CD4-positive, alpha-beta T cell treated with Interleukin-4 for 1 hour (primary cell): ENCODE data around the gene ATP6V0C.

Experiments
- DNase-seq, 2 donors: peaks; one replicate each; pipeline ENCODE4 v3.0.0-alpha.2; 2020 to 2022

Gene ATP6V0C

DNA sequence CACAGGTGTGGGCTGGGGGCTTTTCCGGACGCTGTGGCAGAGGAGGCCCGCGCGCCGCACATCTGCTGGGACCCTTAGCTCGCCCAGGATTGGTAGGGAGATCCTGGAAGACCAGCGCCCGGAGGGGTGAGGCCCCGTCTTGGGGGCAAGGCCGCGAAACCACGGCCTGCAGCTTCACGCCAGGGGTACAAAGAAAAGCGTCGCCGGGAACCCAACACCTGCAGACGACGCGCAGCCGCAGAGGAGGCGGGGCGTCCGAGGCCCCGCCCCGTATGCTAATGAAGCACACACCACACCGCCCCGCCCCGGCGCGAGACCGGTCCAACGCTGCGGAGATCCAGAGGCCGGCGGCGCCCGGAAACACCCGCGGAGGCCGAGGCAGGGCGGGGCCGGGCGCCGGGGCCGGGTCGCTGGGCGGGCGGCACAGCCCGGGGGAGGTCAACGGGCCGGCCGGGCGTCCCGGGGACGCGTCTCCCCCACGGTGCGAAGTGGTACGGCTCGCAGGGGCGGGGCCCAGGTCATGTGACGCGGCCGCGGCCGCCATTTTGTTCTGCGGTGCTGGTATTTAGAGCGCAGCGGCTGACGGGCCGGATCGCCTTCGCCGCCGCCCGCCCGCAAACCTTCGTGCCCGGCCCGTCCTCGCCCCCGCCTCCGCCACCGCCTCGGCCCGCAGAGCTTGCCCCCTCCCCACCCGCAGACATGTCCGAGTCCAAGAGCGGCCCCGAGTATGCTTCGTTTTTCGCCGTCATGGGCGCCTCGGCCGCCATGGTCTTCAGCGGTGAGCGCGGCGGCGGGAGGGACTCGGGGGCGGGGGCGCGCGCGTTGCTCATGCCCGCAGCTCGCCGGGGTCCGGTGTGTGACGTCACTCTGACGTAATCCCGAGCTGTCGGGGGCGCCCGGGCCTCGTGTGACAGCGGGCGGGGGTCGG, at the start of gene ATP6V0C:
TSS of gene ATP6V0C (plus strand) at position 548 of the 928 bp plus-strand sequence. CDS start at position 700, 152 bp downstream.
- peak; percentile 93 to 94 for DNase-seq

DNA sequence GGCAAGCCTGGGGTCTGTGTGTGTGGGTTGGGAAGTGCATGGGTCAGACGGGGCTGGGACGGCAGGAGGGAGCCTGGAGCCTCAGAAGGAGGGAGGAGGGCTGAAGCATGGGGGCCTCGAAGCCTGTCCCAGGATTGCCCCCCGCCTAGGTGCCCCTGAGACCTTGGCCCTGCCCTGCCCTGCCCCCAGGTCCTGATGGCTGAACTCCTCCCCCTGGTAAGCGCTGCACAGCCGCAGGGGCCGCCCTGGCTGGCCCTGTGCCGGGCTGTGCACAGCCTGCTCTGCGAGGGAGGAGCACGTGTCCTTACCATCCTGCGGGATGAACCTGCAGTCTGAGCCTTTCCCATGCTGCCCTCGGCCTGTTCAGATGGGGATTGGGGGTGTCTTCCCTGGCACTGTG, 49.4 kb upstream of the ATP6V0C start:
- DNase-seq: no peak

DNA sequence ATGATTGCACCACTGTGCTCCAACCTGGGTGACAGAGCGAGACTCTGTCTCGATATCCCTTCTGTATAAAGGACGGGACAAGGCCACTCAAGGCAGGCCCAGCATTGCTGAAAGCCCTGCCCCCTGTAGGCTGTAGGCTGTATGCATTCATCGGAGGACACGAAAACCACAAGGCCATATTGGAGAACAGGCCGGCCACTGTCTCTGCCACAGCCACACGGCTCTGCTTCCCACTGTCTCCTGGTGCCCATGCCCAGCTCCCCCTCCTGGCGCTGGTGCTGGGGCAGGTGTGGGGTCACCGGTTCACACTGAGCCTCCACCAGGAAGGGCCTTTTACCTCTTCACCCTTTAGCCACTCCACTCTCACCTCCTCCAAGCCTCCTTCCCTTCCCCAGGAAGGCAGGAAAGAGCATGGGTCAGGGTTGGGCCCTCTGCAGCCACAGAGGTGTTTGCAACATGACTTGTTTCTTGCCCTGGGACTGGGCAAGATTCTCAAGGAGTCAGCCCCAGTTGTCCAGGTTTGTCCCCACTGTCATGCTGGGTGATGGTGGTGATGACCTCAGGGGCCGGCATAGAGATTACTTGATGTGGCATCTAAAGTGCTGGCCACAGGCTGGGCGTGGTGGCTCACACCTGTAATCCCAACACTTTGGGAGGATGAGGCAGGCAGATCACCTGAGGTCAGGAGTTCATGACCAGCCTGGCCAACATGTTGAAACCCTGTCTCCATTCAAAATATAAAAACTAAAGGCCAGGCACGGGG, 47.9 kb upstream of the ATP6V0C start:
- DNase-seq: no peak

DNA sequence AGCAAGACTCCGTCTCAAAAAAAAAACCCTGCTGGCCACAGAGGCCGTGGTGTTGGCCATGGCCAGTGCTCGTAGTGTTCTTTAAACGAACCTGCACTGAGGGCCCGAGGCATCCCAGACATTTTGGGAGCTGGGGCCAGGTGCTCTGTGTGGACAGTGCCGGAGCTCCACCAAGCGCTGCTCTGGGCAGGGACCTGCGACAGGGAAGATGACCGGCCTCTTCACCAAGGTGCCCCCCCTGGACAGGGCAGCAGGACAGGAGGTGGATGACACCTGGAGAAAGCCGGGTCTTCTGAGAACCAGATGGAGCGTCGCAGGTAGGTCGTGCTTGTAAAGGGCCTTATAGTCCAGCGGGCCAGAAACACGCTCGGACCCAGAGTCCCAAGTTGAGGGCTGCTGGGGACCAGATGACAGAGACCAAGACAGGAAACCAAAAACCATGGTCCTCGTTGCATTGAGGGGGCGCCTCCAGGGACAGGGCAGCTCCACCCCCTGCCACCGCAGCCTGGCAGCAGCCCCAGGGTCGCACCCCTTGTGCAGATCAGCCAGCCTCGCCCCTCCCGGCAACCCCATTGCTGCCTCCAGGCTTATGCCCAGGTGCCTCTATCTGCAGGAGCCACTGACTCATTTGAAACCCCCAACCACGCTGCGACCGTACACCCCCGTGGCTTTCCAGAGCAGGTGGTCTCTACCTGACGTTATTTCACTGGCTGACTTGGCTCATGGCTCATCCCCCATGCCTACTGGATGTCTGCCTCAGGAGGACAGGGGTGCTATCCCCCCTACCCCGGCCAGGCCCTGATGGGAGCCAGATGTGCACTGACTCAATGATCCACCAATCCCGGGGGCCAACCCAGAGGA, 46.9 kb upstream of the ATP6V0C start:
- DNase-seq: no peak

DNA sequence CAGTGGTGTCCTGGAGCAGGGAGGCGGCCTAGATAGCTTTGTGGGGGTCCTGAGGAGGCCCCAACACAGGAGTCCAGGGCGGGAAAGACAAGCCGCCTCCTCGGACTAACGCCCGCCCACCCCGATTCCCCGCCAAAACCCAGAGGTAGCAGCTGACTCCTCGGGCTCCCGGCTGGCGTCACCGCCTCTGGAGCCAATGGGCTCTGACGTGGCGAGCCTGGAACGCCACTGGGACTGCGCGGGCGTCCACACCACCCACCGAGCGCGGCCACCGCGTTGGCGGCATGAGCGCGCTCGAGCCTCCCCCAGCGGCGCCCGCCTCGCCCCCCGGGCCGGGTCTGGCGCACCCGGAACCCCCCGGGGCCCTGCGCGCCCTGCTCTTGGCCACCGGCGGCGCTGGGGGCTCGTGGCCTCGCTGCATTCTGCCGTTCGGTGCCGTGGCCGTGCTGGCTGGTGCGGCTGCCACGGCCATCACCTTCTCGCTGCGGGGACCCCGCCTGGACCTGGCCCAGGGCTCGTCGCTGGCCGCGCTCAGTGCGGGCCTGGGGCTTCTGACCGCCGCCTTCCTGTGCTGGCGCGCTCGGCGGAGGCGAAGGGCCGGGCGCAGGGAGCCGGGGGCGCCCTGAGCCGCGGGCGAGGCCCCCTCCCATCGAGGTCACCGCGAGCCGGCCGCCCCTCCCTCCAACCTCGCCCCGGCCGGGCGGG, 46.1 kb upstream of the ATP6V0C start:
- DNase-seq: no peak

DNA sequence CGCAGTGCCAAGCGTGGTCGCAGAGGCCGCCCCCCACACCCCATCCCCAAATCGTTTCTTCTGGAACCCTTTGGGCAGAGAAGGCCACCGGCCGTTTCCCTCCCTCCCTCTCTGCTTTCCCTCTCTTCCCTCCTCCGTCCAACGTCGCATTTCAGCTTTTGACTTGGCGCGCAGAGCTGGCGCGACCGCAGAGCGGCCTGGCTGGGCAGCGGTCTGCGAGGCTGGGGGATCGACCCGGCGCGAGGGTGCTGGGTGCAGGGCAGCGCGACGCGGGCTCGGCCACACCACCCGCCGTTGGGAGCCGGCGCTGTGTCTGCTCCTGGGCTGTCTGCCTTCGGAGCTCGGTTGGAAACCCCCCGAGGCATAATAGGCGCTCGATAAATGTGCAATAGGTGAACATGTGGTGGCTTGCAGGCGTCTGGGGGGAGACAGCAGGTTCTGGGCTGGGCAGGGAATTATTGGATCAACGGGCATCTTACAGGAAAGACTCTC, 45.5 kb upstream of the ATP6V0C start:
- DNase-seq: no peak

DNA sequence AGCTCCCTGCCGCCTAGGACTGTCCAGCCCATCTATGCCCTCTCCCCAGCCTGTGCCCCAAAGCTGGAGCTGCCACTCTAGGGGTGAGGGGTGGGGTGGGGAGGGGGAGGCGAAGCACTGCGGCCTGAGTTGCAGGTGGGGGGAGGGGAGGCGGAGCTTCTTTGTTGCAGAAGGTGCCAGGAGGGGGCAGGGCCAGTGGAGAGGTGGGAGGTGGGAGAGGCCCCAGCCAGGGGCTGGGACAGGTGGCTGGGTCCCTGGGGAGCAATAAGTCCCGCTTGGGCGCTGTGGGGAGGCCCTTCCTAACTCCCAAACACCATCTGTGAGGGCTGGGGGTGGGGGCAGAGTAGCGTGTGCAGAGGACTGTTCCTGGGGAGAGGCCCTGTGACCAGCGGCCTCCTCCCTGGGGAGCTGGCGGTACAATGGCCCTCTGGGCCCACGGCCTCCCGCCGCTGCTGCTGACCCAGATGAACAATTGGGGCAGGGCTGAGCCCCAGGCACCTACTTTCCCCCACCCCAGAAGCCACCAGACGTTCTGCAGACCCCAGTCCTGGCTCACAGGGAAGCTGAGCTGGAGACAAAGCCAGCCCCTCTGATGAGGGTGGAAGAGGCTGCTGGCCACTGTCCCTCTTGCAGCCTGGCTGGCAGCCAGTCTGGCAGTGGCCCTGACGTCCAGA, 44.9 kb upstream of the ATP6V0C start:
- DNase-seq: peak in 1 of 2 donors; percentile 30

DNA sequence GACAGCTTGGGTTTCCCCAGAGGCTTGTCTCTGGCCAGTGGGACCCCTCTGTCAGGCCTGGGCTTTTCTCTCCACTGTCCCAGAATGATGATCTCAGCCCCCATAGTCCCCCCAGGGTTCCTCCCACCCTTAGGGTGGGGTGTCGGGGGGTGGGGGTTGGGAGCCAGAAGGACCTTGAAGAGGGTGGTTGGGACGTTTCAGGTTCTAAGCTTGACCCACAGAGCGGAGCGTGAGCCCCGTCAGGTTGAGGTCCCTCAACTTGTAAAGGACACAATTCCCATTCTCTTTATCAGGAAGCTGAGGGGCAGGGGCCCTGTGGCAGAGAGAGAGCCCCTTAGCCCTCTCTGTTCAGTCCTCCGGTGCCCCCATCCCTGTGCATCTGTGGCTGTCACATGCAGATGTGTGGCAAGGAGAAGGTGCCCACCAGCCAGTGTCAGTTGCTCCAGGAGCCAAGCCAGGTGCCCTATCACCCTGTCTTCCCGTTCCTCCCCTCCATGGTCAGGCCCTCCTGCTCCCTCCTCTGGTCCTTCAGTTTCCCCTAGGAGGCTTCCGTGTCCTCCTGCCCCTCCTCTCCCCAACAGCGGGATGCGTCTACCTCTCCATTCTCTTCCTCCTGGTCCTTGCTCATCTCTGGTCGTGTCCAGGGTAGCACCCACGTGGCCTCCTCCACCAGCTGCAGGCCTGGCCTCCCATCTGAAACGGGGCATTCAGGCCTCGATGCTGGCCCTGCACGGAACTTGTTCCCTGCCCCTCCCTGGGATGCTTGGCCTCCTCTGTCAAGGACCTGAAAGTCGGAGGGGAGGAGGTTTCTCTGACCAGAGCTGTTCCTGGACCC, 44.1 kb upstream of the ATP6V0C start:
- no peak for DNase-seq

DNA sequence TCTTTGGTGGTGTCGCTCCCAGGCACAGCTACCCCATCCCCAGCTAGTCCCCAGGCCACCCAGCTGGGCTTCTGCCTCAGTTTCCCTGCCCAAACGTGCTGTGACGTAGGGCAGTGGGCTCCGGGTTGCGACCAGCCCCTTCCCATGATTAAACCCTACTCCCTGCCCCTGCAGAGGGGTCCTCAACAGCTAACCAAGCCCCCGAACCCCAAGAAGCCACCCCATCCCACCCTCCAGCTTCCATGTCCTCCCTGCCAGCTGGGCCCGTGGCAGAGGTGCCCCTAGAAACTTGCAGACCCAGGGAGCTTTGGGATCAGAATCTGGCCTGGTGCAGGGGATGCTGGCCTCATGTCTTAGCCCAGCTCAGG, 43.5 kb upstream of the ATP6V0C start:
- DNase-seq: no peak

DNA sequence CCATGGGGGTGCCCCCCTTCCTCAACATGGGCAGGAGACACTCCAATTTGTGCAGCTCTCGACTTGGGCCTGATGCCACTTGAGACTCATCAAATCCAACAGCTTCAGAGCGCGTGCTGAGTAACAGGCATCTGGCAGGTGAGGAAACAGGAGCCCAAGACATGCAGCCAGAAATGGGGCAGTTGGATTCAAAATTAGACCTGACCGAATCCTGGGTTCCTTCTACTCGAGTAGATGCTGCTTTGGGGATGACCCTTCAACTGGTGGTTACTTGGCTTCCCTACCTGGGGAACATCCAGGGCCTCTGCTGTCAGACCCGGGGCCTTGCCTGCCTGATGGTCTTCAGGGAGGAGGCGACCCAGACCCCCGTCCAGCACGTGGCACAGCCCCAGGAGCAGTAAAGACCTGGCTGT, 43.1 kb upstream of the ATP6V0C start:
- no peak for DNase-seq

DNA sequence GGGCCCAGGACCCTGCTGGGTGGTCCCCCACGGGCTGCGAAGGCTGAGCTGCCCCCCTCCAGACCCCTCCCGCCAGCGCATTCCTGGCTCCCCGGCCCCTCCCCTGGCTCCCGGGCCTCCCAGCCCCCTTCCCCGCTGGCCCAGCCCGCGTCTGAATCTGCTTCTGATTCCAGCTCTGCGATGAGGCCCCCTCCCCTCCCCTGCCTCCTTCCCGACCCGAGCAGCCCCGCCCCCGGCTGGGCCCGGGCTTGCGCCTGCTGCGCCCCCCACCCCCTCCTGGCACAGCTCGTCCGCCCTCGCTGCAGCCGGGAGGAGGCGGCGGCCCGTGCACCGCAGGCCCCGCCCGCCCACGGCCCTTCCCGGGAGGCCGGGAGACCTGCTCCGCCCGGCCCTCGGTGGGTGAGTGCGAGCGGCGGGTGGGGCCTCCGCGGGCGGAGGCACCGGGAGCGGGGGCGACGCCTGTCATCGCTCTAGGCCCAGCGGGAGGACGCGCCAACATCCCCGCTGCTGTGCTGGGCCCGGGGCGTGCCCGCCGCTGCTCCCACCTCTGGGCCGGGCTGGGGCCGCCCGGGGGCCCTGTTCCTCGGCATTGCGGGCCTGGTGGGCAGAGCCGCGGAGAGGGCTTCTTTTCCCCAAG, 42.6 kb upstream of the ATP6V0C start, which contains the start of gene NTN3:
TSS of gene NTN3 (plus strand) at position 282 of the 637 bp plus-strand sequence. CDS start 405 bp downstream, outside the sequence.
- no peak for DNase-seq

DNA sequence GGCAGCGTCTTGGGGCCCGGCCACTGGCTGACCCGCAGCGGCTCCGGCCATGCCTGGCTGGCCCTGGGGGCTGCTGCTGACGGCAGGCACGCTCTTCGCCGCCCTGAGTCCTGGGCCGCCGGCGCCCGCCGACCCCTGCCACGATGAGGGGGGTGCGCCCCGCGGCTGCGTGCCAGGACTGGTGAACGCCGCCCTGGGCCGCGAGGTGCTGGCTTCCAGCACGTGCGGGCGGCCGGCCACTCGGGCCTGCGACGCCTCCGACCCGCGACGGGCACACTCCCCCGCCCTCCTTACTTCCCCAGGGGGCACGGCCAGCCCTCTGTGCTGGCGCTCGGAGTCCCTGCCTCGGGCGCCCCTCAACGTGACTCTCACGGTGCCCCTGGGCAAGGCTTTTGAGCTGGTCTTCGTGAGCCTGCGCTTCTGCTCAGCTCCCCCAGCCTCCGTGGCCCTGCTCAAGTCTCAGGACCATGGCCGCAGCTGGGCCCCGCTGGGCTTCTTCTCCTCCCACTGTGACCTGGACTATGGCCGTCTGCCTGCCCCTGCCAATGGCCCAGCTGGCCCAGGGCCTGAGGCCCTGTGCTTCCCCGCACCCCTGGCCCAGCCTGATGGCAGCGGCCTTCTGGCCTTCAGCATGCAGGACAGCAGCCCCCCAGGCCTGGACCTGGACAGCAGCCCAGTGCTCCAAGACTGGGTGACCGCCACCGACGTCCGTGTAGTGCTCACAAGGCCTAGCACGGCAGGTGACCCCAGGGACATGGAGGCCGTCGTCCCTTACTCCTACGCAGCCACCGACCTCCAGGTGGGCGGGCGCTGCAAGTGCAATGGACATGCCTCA, 41.9 kb upstream of the ATP6V0C start:
- no peak for DNase-seq

DNA sequence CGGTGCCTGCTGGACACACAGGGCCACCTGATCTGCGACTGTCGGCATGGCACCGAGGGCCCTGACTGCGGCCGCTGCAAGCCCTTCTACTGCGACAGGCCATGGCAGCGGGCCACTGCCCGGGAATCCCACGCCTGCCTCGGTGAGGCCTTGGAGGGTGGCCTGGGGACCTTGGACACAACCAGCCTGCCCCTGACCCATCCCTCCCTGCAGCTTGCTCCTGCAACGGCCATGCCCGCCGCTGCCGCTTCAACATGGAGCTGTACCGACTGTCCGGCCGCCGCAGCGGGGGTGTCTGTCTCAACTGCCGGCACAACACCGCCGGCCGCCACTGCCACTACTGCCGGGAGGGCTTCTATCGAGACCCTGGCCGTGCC, 41.3 kb upstream of the ATP6V0C start:
- DNase-seq: no peak

DNA sequence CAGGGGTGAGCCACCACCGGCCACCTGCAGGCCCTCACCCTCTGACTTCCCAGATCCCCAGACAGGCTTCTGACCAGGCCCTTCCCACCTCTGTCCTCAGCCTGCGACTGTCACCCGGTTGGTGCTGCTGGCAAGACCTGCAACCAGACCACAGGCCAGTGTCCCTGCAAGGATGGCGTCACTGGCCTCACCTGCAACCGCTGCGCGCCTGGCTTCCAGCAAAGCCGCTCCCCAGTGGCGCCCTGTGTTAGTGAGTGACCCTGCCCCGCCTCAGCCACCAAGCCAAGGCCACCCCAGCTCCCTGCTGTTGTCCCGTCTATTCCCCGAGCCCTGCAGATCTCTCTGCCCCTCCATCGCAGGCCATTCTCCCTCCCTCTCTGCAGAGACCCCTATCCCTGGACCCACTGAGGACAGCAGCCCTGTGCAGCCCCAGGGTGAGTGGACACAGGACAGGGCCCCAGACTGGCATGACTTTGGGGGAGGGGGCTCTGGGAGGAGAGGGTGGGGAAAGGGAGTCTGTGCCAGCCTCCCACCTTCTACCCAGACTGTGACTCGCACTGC, 40.8 kb upstream of the ATP6V0C start:
- DNase-seq: no peak

DNA sequence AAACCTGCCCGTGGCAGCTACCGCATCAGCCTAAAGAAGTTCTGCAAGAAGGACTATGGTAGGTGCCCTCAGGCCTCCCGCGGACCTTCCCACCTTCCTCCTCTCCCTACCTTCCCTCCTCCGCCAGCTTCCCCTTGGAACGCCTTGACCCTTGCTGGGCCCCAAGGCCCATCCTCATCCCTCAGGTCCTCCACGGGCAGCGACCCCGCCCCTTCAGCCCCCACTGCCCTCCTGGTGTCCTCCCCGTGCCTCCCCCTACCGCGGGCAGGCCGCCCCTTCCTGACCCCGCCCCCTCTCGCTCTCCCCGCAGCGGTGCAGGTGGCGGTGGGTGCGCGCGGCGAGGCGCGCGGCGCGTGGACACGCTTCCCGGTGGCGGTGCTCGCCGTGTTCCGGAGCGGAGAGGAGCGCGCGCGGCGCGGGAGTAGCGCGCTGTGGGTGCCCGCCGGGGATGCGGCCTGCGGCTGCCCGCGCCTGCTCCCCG, 40.3 kb upstream of the ATP6V0C start:
- peak in 1 of 2 donors; percentile 33 for DNase-seq

DNA sequence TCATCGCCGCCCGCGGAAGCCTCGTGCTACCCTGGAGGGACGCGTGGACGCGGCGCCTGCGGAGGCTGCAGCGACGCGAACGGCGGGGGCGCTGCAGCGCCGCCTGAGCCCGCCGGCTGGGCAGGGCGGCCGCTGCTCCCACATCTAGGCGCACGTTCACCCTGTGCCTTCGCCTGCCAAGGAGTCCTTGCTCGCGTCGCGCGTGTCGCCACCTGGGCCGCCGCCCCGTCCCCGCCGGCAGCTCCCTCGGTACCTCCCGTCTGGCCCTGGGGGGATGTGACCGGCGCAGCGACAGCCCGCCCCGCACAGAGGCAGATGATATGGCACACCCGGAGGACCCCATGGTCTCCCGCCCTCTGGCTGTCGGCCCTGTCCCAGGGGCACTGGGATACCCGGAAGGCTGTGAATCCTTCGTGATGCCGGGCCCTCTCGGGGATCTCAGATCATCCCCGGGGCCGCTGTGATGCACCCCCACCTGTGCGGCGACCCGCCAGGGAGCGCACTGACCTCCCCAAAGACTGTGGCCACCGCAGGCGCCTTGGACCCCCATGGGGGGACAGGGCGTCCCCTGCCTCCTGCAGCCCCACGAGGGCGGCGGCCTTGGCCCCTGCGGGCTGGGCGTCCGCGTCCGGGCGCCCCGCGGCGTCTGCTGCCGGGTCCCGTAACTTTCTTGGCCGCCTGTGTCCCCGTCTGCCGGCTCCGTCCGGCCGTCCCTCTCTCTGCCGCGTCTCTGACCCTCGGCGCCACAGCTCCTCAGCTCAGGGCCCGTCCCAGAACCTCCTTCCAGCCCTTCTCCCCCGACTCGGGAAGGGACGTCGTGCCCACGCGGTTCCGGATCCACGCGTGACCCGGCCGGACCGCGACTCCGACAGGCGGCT, 39.5 kb upstream of the ATP6V0C start:
- DNase-seq: peak; percentile 61 to 64

DNA sequence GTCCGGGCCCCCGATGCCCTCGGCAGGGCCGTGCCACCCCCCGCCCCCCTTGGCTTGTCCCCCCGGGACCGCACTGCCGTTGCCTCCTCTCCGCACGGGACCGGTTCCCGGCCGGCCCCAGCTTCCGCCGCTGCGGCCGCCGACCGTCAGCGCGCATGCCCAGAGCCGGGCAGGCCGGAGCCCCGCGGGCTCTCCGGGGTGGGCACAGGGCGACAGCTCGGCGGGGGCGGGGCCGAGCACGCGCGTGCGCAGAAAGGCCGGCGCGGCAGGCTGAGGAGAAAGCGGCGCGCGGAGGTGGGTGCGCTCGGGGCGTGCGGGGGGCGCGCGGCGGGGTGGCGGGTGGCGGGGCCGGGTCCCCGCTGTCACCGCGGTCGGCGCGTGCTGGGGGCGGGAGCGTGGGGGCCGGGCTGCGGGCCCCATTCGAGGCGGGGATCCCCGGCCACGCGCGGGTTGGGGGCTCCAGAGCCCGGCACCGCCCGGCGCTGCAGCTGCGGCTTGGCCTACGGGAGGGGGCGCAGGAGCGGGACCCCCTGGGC, 38.8 kb upstream of the ATP6V0C start, which contains the start of gene TBC1D24:
TSS of gene TBC1D24 (plus strand) at position 251 of the 536 bp plus-strand sequence. CDS start 21,022 bp downstream, outside the sequence.
- DNase-seq: peak; percentile 85 to 86
